Kidney capillary endothelial cell (primary cell): ENCODE measurements around the gene PARP1.
"Not testable (repeated sequence)": the region's sequence is repeated elsewhere in the genome, so short reads cannot be mapped to it uniquely, and the experiment has no call there.

Source experiments
- DNase-seq: peaks from one replicate; pipeline ENCODE4 v3.0.0-alpha.2; 2018; ENCODE audit warnings: low spot score

PARP1 gene

DNA sequence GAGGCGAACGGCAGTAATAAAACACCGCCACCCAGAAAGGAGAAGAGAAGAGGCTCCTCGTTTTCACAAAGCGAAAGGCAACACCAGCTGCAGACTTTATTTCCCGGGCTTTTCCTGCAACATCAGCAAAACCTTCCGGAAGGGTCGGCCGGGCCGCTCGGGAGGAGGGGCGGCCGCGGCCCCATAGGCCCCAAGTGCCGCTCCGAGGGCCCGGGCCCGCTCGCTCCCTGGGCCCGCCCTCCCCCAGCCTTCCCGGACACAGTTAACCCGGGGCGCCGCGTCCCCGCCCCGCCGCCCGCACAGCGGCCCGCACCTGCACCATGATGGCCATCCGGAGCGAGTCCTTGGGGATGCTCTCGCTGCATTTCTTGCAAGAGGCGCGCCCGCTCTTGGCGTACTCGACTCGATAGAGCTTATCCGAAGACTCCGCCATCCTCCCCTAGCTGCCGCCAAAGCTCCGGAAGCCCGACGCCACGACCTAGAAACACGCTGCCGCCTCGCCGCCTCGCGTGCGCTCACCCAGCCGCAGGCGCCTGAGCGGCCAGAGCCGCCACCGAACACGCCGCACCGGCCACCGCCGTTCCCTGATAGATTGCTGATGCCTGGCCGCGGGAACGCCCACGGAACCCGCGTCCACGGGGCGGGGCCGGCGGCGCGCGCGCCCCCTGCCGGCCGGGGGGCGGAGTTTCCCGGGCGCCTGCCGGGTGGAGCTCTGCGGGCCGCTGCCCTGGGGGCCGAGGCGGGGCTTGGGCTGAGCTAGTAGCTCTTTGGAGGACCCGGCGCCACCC lies at the start of gene PARP1:
PARP1 (minus strand) TSS at position 597 of the 788 bp plus-strand sequence; CDS start at position 433, 164 bp downstream.
- DNase-seq, result peak; percentile 83

DNA sequence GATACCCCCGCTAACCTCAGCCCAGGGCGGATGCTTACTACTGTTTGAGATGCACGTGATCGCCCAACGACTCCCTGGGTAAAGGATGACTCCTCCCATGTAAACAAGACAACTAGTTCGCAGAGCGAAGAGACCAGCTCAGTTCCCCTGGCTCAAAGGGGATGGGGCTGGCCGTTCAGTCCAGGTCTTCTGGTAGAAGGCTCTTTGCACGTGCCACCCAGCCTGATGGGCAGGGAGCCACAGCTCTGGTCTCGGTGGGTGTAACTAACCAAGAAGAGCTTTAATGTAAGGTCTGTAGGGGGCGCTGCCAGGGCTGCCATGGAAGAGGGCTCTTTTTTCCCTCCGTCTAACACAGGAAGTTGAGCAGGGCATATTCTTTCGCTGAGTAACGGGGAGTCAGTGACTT lies 49.4 kb upstream of the PARP1 start:
- DNase-seq, result peak; percentile 14

DNA sequence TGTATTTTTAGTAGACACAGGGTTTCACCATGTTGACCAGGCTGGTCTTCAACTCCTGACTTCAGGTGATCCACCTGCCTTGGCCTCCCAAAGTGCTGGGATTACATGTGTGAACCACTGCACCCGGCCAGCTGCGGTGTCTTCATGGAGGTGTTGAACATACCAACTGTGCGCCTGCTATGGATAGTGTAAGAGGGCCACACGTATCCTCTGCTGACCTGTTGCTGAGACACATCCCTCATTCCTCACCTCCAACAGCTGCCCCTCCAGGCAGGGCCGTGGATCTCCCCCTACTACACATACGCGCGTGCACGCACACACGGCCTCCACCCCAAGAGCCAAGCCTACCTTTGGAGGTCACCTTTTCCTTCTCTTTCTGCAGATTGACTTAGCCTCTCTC lies 48.0 kb upstream of the PARP1 start:
- no peak for DNase-seq

DNA sequence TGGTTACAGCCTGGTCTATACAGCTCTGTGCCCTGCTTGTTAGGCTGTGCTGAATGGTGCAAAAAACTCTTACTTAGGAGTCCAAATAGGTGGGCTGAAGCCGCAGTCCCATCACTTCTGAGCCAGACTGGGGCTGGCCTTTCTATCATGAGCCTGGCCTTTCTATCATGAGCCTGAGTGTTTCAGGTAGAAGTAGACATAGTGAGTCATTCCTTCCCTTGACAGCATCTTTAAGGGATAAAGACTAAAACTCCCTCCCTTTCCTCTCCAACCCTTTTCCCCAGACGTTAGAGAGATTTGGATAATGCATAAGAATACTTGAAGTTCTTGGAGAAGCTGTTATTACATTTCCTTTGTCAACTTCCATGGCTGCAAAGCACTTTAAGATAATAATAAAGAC lies 46.5 kb upstream of the PARP1 start:
- DNase-seq, result no peak

DNA sequence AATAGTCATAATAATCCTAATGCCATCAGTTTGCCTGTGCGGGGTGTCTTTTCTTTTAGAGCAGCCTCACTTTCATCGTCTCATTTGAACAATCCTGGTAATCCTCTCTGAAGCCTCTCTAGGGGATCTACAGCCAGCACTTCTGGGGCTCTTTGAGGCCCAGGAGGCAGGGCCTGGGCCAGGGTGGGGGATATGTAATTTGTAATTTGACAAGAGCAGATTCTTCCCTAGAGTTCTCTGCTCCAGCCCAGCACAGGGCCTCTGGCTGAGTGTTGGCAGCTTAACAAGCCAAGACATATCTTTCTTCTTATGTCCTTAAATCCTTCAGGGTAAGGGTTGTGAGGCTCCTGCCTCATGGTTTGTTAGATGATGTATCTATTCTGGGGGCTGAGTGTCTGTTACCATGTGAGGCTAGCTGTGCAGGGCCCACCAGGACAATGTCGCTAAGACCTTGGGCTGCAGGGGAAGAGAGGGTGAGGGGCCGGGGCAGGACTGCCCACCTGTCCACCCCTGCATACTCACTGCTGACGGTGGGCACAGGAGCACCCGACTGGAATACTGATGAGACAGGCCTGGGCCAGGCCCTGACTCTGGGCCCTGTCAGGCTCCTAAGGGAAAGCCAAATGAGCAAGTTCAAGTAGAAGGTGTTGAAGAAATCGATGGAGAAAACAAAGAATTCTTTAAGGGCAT lies 45.3 kb upstream of the PARP1 start:
- no peak for DNase-seq

DNA sequence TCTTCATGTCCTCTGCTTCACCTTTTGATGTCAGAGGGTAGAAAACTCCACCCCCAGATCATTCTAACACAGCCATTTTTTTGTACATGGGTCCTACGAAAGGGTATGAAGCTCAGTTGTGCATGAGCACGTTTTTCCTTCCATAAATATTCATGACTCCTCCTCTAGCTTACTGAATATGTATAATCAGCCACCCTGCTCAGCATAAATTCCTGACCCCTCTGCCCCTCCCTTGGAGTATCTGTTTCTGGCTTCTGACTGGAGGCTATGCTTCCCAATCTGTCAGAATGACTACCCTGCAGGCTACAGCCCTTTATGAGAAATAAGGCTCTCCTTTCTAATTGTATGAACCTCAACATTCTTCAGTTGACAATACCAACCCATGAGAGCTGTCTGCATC lies 42.8 kb upstream of the PARP1 start:
- DNase-seq, result no peak

DNA sequence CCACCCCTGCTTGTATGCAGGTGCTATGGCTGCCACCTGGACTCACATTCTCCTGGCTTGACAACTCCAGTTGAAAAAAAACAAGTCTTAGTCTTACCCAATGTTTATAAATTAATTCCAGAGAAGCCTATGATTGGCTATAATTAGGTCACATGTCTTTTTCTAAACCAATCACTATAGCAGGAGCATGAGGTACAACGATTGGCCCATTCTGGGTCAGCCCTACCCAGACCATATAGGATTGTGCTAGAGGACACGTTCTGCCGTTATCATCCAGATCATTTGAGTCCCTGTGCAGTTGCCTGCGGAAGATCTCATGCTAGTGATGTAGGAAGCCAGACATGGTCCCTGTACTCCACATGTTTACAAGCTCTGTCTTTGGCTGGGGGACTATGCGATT lies 41.9 kb upstream of the PARP1 start:
- DNase-seq, result no peak

DNA sequence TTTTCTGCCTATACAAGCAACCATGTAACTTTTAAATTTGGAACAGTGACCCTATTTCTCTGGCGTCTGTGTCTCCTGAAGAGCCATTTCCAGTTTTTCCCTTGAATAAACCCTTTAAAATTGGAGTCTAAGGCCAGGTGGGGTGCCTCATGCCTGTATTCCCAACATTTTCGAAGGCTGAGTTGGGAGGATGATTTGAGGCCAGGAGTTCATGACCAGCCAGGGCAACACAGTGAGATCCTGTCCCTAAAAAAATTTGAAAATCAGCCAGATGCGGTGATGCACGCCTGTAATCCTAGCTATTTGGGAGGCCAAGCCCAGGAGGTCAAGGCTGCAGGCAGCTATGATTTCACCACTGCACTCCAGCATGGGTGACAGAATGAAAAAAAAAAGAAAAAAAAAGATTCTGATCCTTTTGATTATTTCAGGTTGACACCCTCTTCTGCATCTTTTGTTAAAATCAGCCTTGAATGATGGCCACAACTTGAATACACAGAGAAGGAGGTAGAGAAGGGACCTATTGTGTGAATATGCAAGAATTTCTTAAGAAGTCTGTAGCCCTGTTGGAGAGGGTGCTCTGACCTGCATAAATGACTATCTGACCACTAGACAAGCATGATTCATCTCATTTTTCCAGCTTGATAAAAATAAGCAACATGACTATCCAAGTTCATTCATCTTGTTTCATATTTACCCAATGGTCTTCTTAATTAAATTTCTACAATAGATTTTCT lies 40.2 kb upstream of the PARP1 start:
- no peak for DNase-seq

DNA sequence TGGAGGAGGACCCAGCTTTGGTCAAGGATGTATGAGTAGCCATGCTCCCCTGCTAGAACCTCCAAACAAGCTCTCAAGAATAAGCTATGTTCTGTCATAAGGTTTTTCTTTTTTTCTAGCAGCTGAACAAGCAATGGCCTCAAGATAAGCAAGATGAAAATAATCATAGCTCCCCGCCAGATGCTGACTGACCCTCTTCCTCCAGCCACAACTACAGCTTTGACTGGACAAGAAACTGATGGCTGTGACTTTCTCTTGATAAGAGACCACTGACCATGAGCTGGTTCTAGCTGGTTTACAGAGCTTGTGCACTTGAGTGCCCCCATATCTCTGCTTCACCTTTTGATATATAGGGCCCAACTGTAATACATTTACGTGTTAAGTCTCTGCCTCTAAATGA lies 38.2 kb upstream of the PARP1 start:
- no peak for DNase-seq

DNA sequence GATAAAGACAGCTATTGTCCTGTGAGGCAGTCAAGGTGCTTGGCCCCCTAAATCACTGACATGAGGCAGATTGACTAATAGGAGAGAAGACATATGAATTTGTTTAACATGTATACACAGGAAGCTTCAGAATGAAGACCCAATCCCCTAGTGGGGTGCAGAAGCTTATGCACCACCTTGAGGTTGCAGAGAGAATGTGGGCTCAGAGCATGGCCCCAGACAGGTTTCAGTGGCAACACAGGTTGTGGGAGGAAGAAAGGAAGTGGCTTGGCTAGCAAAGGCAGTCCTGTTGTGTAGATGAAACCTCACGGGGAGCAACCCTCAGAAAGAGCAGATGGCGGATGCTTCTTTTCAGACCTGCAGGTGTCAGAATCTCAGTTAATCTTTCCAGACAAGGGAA lies 37.0 kb upstream of the PARP1 start:
- DNase-seq, result no peak

DNA sequence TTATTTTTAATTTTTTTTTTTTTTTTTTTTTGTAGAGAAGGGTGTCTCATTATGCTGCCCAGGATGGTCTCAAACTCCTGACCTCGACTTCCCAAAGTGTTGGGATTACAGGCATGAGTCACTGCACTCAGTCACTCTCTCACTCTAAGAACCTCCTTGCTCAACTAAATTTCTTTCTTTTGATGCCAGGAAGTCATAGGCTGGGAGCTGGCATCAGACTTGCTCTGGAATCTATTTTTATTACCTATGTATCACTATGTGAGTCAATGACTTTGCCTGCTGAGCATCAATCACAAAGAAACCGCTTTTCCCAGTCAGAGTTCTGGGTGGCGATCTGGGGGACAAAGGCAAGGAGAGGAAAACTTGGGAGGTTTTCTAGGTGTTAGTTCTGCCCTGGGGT lies 35.5 kb upstream of the PARP1 start:
- peak; percentile 66 for DNase-seq

DNA sequence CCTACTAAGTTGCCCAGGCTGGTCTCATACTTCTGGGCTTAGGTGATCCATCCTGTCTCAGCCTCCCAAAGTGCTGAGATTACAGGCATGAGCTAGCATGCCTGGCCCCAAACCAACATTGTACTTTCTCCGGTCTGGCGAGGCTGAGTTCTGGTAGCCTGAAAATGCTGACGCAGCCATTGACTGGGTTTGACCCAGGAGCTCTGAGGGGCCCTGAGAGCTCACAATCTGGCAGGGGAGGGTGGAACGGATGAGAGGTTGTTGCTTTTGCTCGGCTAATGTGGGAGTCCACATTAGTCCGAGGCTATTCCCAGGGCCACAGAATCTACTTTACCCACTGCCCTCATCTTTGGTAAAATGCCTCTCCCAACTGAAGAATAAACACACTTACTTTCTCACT lies 35.1 kb upstream of the PARP1 start:
- no peak for DNase-seq

DNA sequence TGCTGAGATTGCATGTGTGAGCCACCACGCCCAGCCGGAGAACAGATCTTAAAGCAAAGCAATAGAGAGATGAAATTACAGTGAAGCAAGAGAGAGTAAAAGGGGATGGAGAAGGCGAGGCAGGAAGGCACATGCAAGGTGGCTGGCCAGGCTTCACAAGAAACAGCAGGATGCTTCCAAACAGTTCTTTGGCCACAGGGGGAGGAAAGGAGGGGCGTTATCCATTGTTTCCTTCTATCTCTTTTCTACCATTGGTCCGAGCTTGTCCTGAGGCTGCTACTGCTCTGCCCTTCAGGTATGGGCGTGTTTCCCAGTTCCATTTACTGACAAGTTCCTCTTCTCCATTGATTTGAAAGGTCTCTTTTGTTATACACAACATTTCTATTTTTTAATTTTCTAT lies 33.7 kb upstream of the PARP1 start:
- DNase-seq, result no peak

DNA sequence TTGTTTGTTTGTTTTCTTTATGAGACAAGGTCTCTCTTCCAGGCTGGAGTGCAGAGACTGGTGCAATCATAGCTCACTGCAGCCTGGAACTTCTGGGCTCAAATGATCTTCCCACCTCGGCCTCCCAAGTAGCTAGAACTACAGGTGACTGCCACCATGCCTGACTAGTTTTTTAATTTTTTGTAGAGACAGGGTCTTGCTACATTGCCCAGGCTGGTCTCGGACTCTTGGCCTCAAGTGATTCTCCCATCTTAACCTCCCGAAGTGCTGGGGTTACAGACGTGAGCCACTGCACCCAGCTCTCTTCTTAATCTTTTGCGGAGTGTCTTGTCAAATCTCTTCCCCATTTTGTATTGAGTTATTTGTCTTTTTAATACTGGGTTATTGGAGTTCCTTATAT lies 32.6 kb upstream of the PARP1 start:
- no peak for DNase-seq

DNA sequence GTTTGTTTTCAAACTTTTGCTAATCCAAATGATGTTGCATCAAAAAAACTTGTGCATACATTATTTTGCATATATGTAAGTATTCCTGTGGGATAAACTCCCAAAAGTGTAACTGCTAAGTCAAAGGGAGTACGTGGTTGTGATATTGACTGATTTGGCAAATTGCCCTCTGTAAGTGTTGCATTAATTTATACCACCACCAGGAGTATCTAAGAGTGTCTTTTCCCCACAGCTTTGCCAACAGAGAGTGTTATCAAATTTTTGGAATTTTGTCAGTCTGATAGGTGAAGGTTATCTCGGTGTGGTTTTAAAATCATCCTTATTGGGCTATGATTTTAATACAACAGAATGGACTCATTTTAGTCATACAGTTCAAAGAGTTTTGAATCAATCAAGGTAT lies 30.1 kb upstream of the PARP1 start:
- DNase-seq, result no peak

DNA sequence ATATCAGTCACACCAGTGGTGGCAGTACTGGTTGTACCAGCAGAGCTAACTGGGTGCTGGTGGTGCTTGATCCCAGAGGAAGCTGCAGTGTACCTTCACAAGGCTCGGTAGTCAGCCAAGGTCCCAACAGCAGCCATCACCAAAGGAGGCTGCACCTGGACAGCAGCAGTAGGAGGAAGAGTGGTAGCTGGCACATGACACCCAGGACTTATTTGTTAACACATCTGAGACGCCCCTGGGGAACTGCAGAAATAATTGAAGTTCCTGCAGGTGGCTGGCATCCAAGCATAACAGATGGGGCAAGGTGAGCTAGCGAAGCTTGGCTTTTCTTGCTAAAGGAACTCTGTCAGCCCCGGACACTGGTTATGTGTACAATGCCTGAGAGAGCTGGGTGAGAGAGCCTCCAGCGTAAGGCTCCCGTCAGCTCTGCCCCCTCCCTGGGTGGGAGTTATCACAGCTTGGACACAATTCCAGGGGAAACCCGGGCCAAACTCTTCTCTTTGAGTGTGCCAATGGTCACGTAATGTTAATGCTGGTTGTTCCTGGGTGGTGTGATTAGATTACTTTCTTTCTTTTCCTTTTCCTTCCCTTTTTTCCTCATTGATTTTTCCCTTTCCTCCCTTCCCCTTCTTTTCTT lies 29.1 kb upstream of the PARP1 start:
- DNase-seq, result no peak

DNA sequence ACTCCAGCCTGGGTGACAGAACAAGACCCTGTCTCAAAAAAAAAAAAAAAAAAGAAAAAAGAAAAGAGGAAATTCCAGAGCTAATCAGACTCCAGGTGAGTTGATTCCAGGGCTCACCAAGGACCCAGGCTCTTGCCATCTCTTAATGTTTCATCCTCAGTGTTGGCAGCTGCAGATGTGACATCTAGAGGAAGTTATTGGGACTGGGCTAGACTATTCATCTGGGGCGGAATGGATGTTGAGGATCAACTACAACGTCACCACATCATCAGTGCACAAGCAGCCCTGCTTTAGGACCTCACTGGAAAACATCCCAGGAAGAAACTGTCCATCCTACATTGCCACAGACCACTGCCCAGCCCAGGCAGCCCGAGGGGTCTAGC lies 28.6 kb upstream of the PARP1 start:
- no peak for DNase-seq

DNA sequence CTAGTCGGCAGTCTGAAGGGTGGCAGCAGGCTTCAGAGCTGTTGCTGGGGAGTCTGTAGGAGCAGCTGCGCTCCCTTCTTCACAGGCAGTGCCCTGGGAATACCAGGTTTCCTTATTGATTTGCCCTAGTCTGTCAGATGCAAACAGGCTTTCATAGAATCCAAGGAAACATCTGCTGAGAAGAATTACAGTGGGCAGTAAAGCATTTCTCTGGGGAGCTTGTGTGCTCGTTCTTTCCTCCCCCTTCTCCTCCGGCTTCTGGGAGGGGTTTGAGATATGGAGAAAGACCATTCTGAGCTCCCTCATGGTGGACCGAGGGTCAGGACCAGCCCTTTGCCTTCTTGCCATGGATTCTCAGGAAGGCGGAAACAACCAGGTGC lies 25.4 kb upstream of the PARP1 start:
- no peak for DNase-seq

DNA sequence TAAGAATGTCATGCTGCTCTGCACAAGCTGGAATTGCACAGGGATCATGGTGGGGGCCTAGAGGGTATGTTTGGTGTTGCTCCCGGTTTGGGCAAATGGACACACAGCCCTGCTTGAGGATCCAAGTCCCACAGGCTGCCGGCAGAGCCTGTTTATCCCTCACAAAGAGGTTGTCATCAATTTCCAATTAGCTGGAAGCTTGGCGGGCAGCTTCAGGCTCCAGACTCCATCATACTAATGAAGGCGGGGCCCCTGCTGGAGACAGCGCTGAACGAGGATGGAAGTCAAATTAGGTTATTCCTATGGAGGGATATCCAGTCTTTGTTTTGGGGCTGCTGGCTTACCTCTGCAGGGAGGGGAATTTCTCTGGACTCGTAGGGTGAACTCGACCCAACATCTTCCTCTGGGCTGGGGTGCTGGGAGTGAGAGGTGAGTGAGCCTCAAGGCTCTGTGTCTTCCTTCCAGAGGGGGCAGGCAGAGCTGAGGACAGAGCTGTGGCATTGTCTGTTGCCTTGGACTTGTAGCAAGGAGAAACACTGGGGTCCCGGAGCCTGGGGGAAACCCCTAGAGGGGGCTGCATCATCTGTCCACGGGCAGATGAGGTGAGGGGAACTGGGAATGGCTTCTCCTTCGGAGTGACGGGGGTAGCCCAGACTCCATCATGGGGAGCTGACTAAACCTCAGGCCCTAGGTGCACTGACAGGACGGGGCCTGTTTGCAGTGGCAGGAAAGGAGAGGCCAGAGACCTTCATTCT lies 24.9 kb upstream of the PARP1 start:
- DNase-seq, result no peak

DNA sequence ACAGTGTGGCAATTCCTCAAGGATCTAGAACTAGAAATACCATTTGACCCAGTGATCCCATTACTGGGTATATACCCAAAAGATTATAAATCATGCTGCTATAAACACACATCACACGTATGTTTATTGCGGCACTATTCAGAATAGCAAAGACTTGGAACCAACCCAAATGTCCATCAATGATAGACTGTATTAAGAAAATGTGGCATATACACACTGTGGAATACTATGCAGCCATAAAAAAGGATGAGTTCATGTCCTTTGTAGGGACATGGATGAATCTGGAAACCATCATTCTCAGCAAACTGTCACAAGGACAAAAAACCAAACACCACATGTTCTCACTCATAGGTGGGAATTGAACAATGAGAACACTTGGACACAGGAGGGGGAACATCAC lies 24.0 kb upstream of the PARP1 start:
- DNase-seq, result not testable (repeated sequence)

DNA sequence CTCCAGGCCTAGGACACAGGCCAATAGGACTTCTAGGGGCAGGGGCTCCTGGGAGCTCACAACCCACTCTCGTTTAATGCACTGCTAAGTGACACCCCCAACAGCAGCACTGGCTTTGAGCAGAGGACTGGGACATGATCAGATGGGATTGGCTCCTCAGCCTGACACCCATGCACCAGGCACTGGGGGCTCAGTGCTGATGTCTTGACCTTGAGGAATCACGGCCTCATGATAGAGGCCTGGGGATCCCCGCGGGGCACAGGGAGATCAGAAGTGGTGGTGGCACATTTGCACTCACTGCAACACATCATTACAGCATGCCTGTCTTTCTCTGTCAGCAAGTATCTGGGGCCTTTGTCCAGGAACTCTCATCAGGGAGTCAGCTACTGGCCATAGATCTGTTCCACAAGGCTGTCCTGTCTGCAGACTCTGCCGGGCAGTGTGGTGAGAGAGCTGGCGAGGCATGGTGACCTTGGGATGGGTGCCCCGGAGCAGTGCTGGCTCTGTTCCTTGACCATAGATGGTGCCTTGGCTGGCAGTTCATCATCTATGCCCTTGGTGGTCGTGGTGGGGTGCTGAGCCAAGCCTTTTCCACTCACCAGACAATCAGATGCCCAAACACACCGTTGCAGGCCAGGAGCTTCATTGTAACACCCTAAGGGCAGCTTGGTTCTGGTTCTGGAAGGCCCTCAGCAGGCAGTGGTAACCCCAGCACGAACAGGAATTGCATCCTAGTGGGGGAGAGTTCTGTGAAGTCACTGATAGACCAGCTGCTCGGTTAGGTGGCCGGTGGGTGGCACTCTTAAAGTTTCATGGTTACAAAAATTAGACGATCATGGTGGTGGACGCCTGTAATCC lies 22.2 kb upstream of the PARP1 start:
- DNase-seq, result no peak
